Muscle layer of colon (tissue), 2 donors: ENCODE results near the gene NME3.

ENCODE experiments used
- H3K27ac ChIP-seq: one replicate; pipeline ENCODE4 v1.7.0; 2013; ENCODE audit warnings: low read depth, mild to moderate bottlenecking, low read length, moderate library complexity
- H3K27me3 ChIP-seq, 2 donors: one replicate each; pipeline ENCODE4 v1.7.0; 2013; ENCODE audit warnings: low read length in 2 of 2, mild to moderate bottlenecking in 2 of 2; ENCODE audit not compliant: insufficient read depth in 2 of 2, control insufficient read depth in 1 of 2
- H3K36me3 ChIP-seq: one replicate; pipeline ENCODE4 v1.7.0; 2013; ENCODE audit warnings: mild to moderate bottlenecking, low read length; ENCODE audit not compliant: insufficient read depth
- H3K4me1 ChIP-seq: one replicate; pipeline ENCODE4 v1.7.0; 2013; ENCODE audit warnings: mild to moderate bottlenecking, low read length; ENCODE audit not compliant: insufficient read depth
- H3K4me3 ChIP-seq, 2 donors: one replicate each; pipeline ENCODE4 v1.7.0; 2013; ENCODE audit warnings: low read length in 2 of 2, low read depth in 1 of 2, mild to moderate bottlenecking in 1 of 2, moderate library complexity in 1 of 2
- H3K9ac ChIP-seq: one replicate; pipeline ENCODE4 v1.7.0; 2013; ENCODE audit warnings: low read length
- H3K9me3 ChIP-seq: one replicate; pipeline ENCODE4 v1.7.0; 2013; ENCODE audit warnings: mild to moderate bottlenecking, low read length
- donor health status: abdominal sarcoma.
- donor health status: Adenocarcinoma of cecum.

NME3 gene

DNA sequence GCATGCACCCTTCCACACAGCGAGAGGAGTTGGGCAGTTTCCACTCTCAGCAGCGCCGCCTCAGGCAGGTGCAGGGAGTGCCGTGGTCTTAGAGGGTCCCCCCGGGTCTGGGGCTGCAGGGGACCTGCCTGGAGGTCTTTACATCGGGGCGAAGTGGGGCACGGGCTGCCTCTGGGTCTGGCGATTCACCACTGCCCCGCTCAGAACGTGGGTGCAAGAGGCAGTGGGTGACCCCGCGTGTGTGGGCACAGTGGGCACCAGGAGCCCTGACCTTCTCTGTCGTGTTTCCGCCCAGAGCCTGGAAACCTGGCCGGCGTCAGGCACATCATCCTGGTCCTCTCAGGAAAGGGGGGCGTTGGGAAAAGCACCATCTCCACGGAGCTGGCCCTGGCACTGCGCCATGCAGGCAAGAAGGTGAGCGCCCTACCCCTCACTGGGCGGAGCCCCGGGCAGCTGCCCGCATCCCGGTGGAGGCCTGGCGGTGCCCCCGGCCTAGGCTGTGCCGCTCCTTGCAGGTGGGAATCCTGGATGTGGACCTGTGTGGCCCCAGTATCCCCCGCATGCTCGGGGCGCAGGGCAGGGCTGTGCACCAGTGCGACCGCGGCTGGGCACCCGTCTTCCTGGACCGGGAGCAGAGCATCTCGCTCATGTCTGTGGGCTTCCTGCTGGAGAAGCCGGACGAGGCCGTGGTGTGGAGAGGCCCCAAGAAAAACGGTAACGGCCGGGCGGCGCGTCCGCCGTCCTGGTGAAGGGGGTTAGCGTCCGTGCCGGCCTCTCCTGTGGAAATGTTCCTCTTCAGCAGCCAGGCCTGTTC, 15.1 kb upstream of the NME3 start:
- no peaks in the 10 kb centered on the region for H3K9me3 ChIP-seq
- peaks cover 15% of the 10 kb centered on the region for H3K4me1 ChIP-seq
- peaks cover 17% of the 10 kb centered on the region for H3K36me3 ChIP-seq

DNA sequence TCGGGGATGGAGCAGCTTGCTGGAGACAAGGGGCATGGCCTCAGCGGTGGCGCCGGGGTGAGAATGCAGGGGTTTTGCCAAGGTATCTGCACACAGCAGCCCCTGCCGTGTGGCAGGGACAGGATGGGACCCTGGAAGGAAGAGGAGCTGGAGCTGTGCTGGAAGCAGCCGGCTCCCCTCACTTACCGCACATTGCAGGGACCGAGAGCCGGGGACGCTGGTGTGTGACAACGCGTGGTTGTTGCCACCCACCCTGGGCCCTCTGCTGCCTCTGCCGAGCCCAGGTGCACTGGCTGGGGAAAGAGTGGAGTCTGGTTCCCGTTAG, 14.5 kb upstream of the NME3 start:
- Histone ChIP-seq H3K4me3 (no peak overlapping the region), H3K27me3 (no peaks in the 10 kb centered on the region), H3K27ac (no peak overlapping the region), H3K9ac (no peak overlapping the region), H3K4me1 (peaks cover 22% of the 10 kb centered on the region), H3K9me3 (no peaks in the 10 kb centered on the region), H3K36me3 (peaks cover 20% of the 10 kb centered on the region)

More for the DNA sequence above, 15.1 kb upstream of the NME3 start:
- Histone ChIP-seq H3K4me3 (no peak overlapping the region), H3K27ac (no peak overlapping the region), H3K9ac (no peak overlapping the region), H3K27me3 (no peaks in the 10 kb centered on the region)

DNA sequence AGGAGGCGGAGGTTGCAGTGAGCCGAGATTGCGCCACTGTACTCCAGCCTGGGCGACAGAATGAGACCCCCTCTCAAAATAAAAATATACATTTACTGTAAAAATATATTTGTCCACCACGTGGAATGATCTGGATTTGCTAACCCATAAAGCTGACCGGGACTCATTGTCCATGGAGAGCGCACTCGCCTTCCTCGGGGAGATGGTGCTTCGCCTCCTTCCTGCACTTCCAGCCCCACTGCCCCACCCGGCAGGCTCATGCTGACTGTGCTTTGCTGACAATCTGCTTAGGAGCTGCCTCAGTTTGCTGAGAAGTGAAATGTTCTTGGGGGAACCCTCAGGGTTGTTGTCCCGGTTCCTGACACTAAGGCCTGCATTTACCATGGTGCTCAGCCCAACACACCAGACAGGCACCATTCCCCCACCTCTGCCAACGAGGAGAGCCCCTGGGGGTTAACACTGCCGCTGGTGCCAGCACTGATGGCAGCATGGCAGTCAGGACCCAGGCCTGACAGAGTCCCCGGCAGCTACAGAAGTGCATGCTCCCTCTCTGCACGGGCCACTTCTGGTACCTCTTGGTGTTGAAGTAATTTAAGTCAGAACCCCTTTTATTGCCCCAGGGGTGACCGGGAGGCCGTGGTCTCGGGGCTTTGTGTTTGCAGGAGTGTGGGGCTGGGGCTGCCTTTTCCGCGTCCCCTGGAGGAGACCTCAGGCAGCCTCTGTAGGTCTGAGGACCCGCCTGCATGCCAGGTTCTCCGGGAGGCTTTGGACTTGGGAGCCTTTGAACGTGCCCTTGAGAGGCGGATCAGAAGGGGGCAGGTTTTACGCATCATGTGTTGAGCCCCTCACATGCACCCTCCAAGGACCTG, 13.9 kb upstream of the NME3 start:
- Histone ChIP-seq H3K27ac (no peak overlapping the region), H3K27me3 (no peaks in the 10 kb centered on the region), H3K4me3 (no peak overlapping the region), H3K4me1 (peaks cover 25% of the 10 kb centered on the region), H3K9ac (no peak overlapping the region), H3K9me3 (no peaks in the 10 kb centered on the region), H3K36me3 (peaks cover 24% of the 10 kb centered on the region)

DNA sequence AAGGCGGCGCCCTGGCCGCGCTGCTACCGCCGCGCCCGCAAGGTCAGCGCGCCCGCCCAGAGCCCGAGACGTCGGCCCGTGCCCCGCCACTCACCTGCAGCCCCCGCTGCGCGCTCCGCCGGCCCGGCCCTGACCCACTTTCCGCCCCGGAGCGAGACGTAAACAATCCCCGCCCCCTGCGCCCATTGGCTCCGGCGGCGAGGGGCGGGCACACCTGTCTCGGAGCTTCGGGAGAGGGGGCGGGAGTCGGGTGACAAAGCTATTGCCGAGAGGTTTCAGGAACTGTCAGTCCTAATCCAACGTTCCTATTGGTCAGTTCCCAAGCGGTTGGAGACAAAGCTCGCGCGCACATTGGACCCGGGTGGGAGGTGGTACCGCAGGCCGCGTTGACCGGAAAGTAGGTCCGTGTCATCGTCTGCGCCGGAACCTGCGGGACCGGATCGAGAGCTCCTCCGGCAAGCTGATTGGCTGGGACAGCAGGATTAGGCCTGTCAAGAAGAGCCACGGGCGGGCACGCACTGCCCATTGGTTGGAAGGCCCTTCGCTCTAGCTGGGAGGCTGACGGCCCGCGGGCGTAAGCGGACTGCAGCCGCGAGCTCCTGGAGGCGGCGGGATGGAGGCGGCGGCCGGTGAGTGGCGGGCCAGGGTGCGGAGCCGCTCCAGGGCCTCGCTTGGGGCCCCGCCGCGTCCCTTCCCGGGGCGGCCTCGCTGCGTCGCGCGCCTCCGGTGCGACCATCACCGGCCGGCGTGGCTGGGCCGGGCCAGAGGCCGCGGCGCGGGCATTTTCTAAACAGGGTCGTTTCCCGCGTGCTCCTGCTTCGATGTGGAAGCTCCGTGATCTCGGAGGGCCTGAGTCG, 11.3 kb upstream of the NME3 start, which contains the start of the genes NUBP2 and SPSB3:
Gene NUBP2 (plus strand): TSS at position 553 of the 857 bp plus-strand sequence. CDS start 61 bp downstream, at position 614.
Gene SPSB3 (minus strand): TSS at position 164 of the 857 bp plus-strand sequence. CDS start 1,088 bp downstream, outside the sequence.
- H3K9ac ChIP-seq: peak within 1 kb of the TSS; percentile 76
- no peaks in the 10 kb centered on the region for H3K9me3 ChIP-seq
- peak within 1 kb of the TSS; percentile 80 for H3K27ac ChIP-seq
- H3K36me3 ChIP-seq: peaks cover 24% of the 10 kb centered on the region
- no peaks in the 10 kb centered on the region for H3K27me3 ChIP-seq
- peak within 1 kb of the TSS; percentile 80 to 97 for H3K4me3 ChIP-seq
- H3K4me1 ChIP-seq: peaks cover 28% of the 10 kb centered on the region

DNA sequence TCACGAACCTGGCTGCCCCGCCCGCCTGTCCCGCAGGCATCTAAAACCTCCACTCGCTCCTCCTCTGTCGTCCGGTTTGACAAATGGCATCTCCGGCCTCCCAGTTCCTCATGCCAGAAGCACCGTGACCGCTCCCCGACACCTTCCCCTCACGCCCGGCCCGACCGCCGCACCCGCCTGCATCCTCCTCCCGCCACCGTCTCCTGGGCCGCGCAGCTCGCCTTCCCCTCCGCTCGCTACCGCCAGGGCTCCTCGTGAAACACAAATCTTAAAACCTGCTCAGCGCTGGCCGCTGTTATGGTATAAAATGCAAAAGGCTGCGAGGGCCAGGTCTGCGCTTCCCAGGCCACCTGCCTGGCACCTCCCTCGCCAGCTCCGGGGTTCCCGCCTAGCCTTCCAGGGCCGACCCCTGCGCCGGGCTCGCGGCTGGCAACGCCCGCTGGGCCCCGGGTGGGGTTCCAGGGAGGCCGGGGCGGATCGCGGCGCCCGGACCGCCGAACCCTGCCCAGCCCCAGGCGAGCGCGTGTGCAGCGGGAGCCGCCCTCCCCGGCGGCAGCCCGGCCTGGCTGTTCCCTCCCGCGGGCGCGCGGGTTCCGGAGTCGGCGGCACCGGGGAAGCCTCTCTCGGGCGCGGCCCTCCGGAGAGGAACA, 10.5 kb upstream of the NME3 start:
- H3K27me3 ChIP-seq: no peaks in the 10 kb centered on the region
- H3K27ac ChIP-seq: peak overlapping the region; percentile 77
- peaks cover 24% of the 10 kb centered on the region for H3K36me3 ChIP-seq
- peak overlapping the region; percentile 33 for H3K9ac ChIP-seq
- H3K4me3 ChIP-seq: peak overlapping the region; percentile 65 to 70
- H3K4me1 ChIP-seq: peaks cover 28% of the 10 kb centered on the region
- no peaks in the 10 kb centered on the region for H3K9me3 ChIP-seq

DNA sequence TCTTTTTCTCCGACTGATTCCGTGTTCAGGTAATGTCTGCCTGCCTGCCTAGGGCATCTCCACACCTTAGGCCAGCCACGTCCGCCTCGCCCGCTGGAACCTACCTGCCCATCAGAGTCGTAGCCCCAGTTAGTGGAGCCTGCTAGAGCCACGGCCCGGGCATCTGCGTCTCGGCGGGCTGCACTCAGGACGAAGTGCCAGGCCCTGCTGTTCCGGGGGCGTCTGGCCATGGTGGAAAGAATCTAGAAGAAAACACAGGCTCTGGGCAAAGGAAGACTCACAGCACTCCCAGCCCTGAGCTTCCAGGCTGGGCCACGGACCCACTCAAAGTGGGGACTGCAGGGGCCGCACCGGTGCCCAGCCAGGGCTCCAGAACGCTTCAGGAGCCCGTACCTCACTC, 9.9 kb upstream of the NME3 start:
- Histone ChIP-seq H3K4me3 (peak overlapping the region; percentile 65 to 70), H3K27me3 (no peaks in the 10 kb centered on the region), H3K27ac (no peak overlapping the region), H3K9ac (peak overlapping the region; percentile 33), H3K9me3 (no peaks in the 10 kb centered on the region), H3K36me3 (peaks cover 30% of the 10 kb centered on the region), H3K4me1 (peaks cover 28% of the 10 kb centered on the region)

DNA sequence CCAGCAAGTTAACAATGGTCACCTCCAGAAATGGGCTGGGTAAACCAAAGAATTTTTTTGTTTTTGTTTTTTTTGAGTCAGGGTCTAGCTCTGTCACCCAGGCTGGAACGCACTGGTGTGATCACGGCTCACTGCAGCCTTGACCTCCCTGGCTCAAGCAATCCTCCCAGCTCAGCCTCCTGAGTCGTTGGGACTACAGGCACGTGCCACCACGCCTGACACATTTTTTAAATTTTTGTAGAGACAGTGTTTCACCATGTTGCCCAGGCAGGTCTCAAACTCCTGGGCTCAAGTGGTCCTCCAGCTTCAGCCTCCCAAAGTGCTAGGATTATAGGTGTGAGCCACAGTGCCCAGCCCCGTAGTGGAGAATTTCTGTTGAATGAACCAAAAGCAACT, 9.3 kb upstream of the NME3 start:
- Histone ChIP-seq H3K4me1 (peaks cover 28% of the 10 kb centered on the region), H3K9me3 (no peaks in the 10 kb centered on the region), H3K36me3 (peaks cover 26% of the 10 kb centered on the region), H3K27ac (no peak overlapping the region), H3K27me3 (no peaks in the 10 kb centered on the region), H3K4me3 (no peak overlapping the region), H3K9ac (no peak overlapping the region)

DNA sequence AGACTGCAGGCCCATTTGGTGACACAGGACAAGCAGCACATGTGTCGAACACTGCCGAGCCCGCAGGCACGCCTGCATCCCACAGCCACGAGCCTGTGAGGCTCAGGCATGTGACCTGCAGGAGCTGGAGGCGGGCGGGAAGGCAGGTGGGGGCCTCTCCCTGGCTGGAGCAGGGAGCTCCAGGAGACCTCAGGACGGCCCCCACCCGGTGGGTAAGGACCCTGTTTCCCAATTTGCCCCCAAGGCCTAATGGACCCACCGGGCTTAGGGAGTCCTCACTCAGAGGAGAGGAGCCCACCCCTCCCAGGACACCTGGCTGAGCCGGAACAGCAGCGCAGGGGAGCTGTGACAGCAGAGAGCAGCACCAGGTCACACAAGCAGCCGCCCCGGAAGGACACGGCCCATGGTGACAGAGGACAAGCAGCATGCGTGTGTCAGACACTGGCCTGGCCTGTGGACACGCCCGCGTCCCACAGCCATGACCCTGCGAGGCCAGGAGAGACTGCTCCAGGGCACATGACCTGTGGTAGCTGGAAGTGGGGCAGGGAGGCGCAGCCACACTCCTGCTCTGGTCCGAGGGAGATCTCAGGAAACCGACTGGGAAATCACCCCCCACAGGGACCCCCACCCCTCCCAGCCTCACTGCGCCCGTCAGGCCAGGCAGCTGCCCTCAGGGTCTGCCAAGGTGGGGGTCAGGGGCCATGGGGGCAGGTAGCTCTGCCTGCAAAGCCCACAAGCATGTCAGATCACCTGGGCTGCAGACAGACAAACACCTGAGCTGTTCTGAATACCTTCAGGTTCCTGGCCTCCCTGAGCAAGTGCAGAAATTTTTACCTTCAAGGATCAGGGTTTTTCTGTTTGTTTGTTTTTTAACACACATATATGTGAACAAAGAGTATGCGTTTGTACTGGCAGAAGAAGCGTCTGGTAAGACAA, 8.7 kb upstream of the NME3 start:
- peaks cover 28% of the 10 kb centered on the region for H3K36me3 ChIP-seq
- H3K9me3 ChIP-seq: no peaks in the 10 kb centered on the region
- no peak overlapping the region for H3K9ac ChIP-seq
- H3K4me1 ChIP-seq: peaks cover 24% of the 10 kb centered on the region
- no peak overlapping the region for H3K4me3 ChIP-seq
- H3K27me3 ChIP-seq: no peaks in the 10 kb centered on the region
- no peak overlapping the region for H3K27ac ChIP-seq

DNA sequence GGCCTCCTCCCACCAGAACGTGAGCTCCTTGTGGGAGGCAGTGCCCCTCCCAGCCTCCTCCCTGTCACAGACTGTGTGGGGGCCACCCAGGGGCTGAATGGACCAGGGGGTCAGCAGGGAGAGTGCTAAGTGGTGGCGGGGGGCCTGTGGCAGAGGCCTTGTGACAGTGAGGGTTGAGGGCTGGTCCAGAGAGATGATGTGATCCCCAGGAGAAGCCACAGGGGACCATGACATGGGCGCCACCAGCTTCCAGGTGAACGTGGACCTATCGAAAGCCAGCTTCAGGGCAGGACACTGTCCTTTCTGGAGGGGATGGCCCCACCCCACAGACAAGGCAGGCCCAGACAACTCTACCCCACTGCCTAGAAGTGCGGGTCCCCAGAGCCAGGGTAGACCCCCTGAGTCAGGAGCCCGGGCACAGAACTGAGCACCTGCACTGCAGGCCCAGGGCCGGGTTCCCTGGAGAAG, 7.9 kb upstream of the NME3 start:
- Histone ChIP-seq H3K27ac (no peak overlapping the region), H3K4me3 (no peak overlapping the region), H3K36me3 (peaks cover 29% of the 10 kb centered on the region), H3K9ac (no peak overlapping the region), H3K9me3 (no peaks in the 10 kb centered on the region), H3K27me3 (no peaks in the 10 kb centered on the region), H3K4me1 (peaks cover 29% of the 10 kb centered on the region)
